ACC112 (cell line): ENCODE results near the gene CROT.
A peak's percentile ranks its signal among the peaks of the same experiment; 100 is the strongest.
"Not testable (repeated sequence)": the region's sequence is repeated elsewhere in the genome, so short reads cannot be mapped to it uniquely, and the experiment has no call there.

Source experiments
- H2AFZ ChIP-seq: fragments of 200-600 bp; sonication (generic); one replicate; pipeline ENCODE4 v1.6.0; 2017; ENCODE audit warnings: antibody characterized with exemption, low read length; ENCODE audit not compliant: unreplicated experiment
- H3K27ac ChIP-seq: fragments of 200-600 bp; sonication (generic); 2 replicates; pipeline ENCODE4 v1.5.1; 2014; ENCODE audit warnings: low read depth, mild to moderate bottlenecking, antibody characterized with exemption, low read length, moderate library complexity
- H3K27me3 ChIP-seq: fragments of 200-600 bp; sonication (generic); 2 replicates; pipeline ENCODE4 v1.6.1; 2014; ENCODE audit warnings: mild to moderate bottlenecking, antibody characterized with exemption, low read length, moderate library complexity, mixed read lengths; ENCODE audit not compliant: insufficient read depth
- H3K36me3 ChIP-seq: fragments of 200-600 bp; sonication (generic); 2 replicates; pipeline ENCODE4 v1.6.1; 2016; ENCODE audit warnings: mild to moderate bottlenecking, antibody characterized with exemption, low read length, moderate library complexity, mixed read lengths; ENCODE audit not compliant: insufficient read depth
- H3K4me1 ChIP-seq: fragments of 200-600 bp; sonication (generic); one replicate; pipeline ENCODE4 v1.6.1; 2016; ENCODE audit warnings: low read length, mixed read lengths; ENCODE audit not compliant: insufficient read depth, unreplicated experiment, control insufficient read depth
- H3K4me3 ChIP-seq: fragments of 200-600 bp; sonication (generic); 2 replicates; pipeline ENCODE4 v1.5.1; 2014; ENCODE audit warnings: mild to moderate bottlenecking, low read depth, low read length
- H3K79me2 ChIP-seq: fragments of 200-600 bp; sonication (generic); one replicate; pipeline ENCODE4 v1.6.0; 2016; ENCODE audit warnings: low read length; ENCODE audit not compliant: control insufficient read depth, unreplicated experiment, insufficient read depth

The CROT gene

GRCh38 chr7:87345166-87345927 is at the start of gene CROT:
Gene CROT (plus strand): TSS chr7:87345664. CDS start chr7:87349069, 3,405 bp downstream.
- Histone ChIP-seq H3K36me3 (peaks cover 14% of the 10 kb centered on the region), H3K27ac (peak within 1 kb of the TSS; percentile 31), H2AFZ (peak within 1 kb of the TSS; percentile 96), H3K4me3 (peak within 1 kb of the TSS; percentile 91), H3K27me3 (no peaks in the 10 kb centered on the region), H3K4me1 (peaks cover 26% of the 10 kb centered on the region), H3K79me2 (peaks cover 7% of the 10 kb centered on the region)

- no peaks in the 10 kb centered on the region for H3K4me1 ChIP-seq
- H3K36me3 ChIP-seq, result no peaks in the 10 kb centered on the region
- no peak overlapping the region for H3K4me3 ChIP-seq
- H2AFZ ChIP-seq, result no peak overlapping the region
- H3K27me3 ChIP-seq, result peaks cover 14% of the 10 kb centered on the region; the same call in 1 of the 2 replicates
- no peaks in the 10 kb centered on the region for H3K79me2 ChIP-seq
- no peak overlapping the region for H3K27ac ChIP-seq
Observed at GRCh38 chr7:87300756-87301155, 44.7 kb upstream of the CROT start.

GRCh38 chr7:87310790-87311419 is 34.6 kb upstream of the CROT start:
- Histone ChIP-seq H3K27me3 (no peaks in the 10 kb centered on the region), H3K4me3 (no peak overlapping the region), H3K27ac (no peak overlapping the region), H3K36me3 (no peaks in the 10 kb centered on the region), H3K79me2 (no peaks in the 10 kb centered on the region), H2AFZ (no peak overlapping the region), H3K4me1 (no peaks in the 10 kb centered on the region)

- H2AFZ ChIP-seq, result no peak overlapping the region
- peaks cover 12% of the 10 kb centered on the region for H3K4me1 ChIP-seq
- H3K27ac ChIP-seq, result no peak overlapping the region
- no peak overlapping the region for H3K4me3 ChIP-seq
- no peaks in the 10 kb centered on the region for H3K27me3 ChIP-seq
- no peaks in the 10 kb centered on the region for H3K79me2 ChIP-seq
- H3K36me3 ChIP-seq, result no peaks in the 10 kb centered on the region
Observed at GRCh38 chr7:87312215-87312865, 33.1 kb upstream of the CROT start.

- H3K36me3 ChIP-seq, result no peaks in the 10 kb centered on the region
- H3K4me3 ChIP-seq, result peak overlapping the region; percentile 11; the same call in 1 of the 2 replicates
- peaks cover 12% of the 10 kb centered on the region for H3K4me1 ChIP-seq
- H3K27me3 ChIP-seq, result no peaks in the 10 kb centered on the region
- H2AFZ ChIP-seq, result peak overlapping the region; percentile 10
- H3K79me2 ChIP-seq, result no peaks in the 10 kb centered on the region
- peak overlapping the region; percentile 25; the same call in 1 of the 2 replicates for H3K27ac ChIP-seq
Observed at GRCh38 chr7:87316097-87316700, 29.3 kb upstream of the CROT start.

GRCh38 chr7:87316846-87317552 is 28.5 kb upstream of the CROT start:
- peak overlapping the region; percentile 17 for H2AFZ ChIP-seq

GRCh38 chr7:87317691-87318245 is 27.7 kb upstream of the CROT start:
- no peak overlapping the region for H2AFZ ChIP-seq
- H3K4me3 ChIP-seq, result no peak overlapping the region
- H3K36me3 ChIP-seq, result no peaks in the 10 kb centered on the region
- peaks cover 12% of the 10 kb centered on the region for H3K4me1 ChIP-seq
- H3K27me3 ChIP-seq, result no peaks in the 10 kb centered on the region
- H3K79me2 ChIP-seq, result no peaks in the 10 kb centered on the region
- no peak overlapping the region for H3K27ac ChIP-seq

More at GRCh38 chr7:87316846-87317552, 28.5 kb upstream of the CROT start:
- Histone ChIP-seq H3K27me3 (no peaks in the 10 kb centered on the region), H3K4me3 (peak overlapping the region; percentile 11; the same call in 1 of the 2 replicates), H3K4me1 (peaks cover 12% of the 10 kb centered on the region), H3K36me3 (no peaks in the 10 kb centered on the region), H3K27ac (peak overlapping the region; percentile 25; the same call in 1 of the 2 replicates), H3K79me2 (no peaks in the 10 kb centered on the region)

- peaks cover 12% of the 10 kb centered on the region for H3K4me1 ChIP-seq
- H3K27ac ChIP-seq, result no peak overlapping the region
- H3K79me2 ChIP-seq, result no peaks in the 10 kb centered on the region
- H3K4me3 ChIP-seq, result no peak overlapping the region
- H3K27me3 ChIP-seq, result no peaks in the 10 kb centered on the region
- H2AFZ ChIP-seq, result no peak overlapping the region
- H3K36me3 ChIP-seq, result no peaks in the 10 kb centered on the region
Observed at GRCh38 chr7:87318741-87319140, 26.7 kb upstream of the CROT start.

- not testable (repeated sequence) for H3K4me3 ChIP-seq, H3K27me3 ChIP-seq, H3K27ac ChIP-seq, H3K36me3 ChIP-seq, H3K79me2 ChIP-seq, H2AFZ ChIP-seq
- peaks cover 12% of the 10 kb centered on the region for H3K4me1 ChIP-seq
Observed at GRCh38 chr7:87319154-87319581, 26.3 kb upstream of the CROT start.

- Histone ChIP-seq H3K4me1 (no peaks in the 10 kb centered on the region), H3K27me3 (no peaks in the 10 kb centered on the region), H3K36me3 (no peaks in the 10 kb centered on the region; the same call in 1 of the 2 replicates), H3K79me2 (no peaks in the 10 kb centered on the region), H3K27ac (no peak overlapping the region), H3K4me3 (no peak overlapping the region), H2AFZ (no peak overlapping the region)
Observed at GRCh38 chr7:87322912-87323311, 22.6 kb upstream of the CROT start.
